GM23338 (cell line): Measurements from ENCODE around the gene GIMAP6. TPM values are rescaled to one million over a fixed set of nuclear protein-coding genes. Genes with fewer than 3 reads are reported as not detected.

Source experiments
- ATAC-seq: fragments of 200-7000 bp; cut with Tn5 transposase; 3 replicates; pipeline ENCODE4 v1.9.1; 2020
- DNase-seq: peaks from one replicate; pipeline ENCODE4 v3.0.0-alpha.2; 2015; ENCODE audit warnings: low spot score
- H2AFZ ChIP-seq: fragments of 200-600 bp; sonication (generic); 2 replicates; pipeline ENCODE4 v1.8.0; 2016; ENCODE audit warnings: antibody characterized with exemption, mild to moderate bottlenecking, moderate library complexity
- H3F3A ChIP-seq: fragments of 200-600 bp; sonication (generic); replicated peaks from 2 replicates; pipeline ENCODE4 v1.8.0; 2017; ENCODE audit warnings: antibody characterized with exemption, mixed run types, low read depth
- H3K27ac ChIP-seq: fragments of 200-600 bp; sonication (generic); 2 replicates; pipeline ENCODE4 v1.6.1; 2016; ENCODE audit warnings: low read depth
- H3K27me3 ChIP-seq: fragments of 200-600 bp; sonication (generic); 2 replicates; pipeline ENCODE4 v1.8.0; 2016; ENCODE audit warnings: mild to moderate bottlenecking, mixed run types, moderate library complexity; ENCODE audit not compliant: insufficient read depth
- H3K36me3 ChIP-seq: fragments of 200-600 bp; sonication (generic); 2 replicates; pipeline ENCODE4 v1.8.0; 2016; ENCODE audit warnings: mild to moderate bottlenecking; ENCODE audit not compliant: insufficient read depth
- H3K4me1 ChIP-seq: fragments of 200-600 bp; sonication (generic); 2 replicates; pipeline ENCODE4 v1.8.0; 2016; ENCODE audit warnings: mild to moderate bottlenecking, moderate library complexity; ENCODE audit not compliant: insufficient read depth
- H3K4me2 ChIP-seq: fragments of 200-600 bp; sonication (generic); 2 replicates; pipeline ENCODE4 v1.7.1; 2017; ENCODE audit warnings: mixed run types
- H3K4me3 ChIP-seq: fragments of 200-600 bp; sonication (generic); 2 replicates; pipeline ENCODE4 v1.6.1; 2016; ENCODE audit warnings: mixed run types
- H3K79me2 ChIP-seq: fragments of 200-600 bp; sonication (generic); replicated peaks from 2 replicates; pipeline ENCODE4 v1.8.0; 2017; ENCODE audit warnings: mild to moderate bottlenecking; ENCODE audit not compliant: insufficient read depth
- H3K9me2 ChIP-seq: fragments of 200-600 bp; sonication (generic); 2 replicates; pipeline ENCODE4 v1.8.0; 2017; ENCODE audit not compliant: insufficient read depth
- H4K20me1 ChIP-seq: fragments of 200-600 bp; sonication (generic); replicated peaks from 2 replicates; pipeline ENCODE4 v1.8.0; 2017; ENCODE audit warnings: mild to moderate bottlenecking; ENCODE audit not compliant: insufficient read depth
- H3K27ac Mint-ChIP-seq: 2 replicates; pipeline ENCODE4 v1.8.0; 2020; ENCODE audit warnings: inconsistent platforms, mild to moderate bottlenecking, moderate library complexity, mixed read lengths
- H3K27me3 Mint-ChIP-seq: 3 replicates; pipeline ENCODE4 v1.8.0; 2022; ENCODE audit warnings: low read depth, mild to moderate bottlenecking, moderate library complexity, mixed read lengths, inconsistent platforms; ENCODE audit not compliant: insufficient read depth, poor library complexity
- H3K36me3 Mint-ChIP-seq: 3 replicates; pipeline ENCODE4 v1.8.0; 2021; ENCODE audit warnings: low read depth, mild to moderate bottlenecking, inconsistent platforms, moderate library complexity, mixed read lengths
- H3K4me1 Mint-ChIP-seq: 3 replicates; pipeline ENCODE4 v1.8.0; 2020; ENCODE audit warnings: mild to moderate bottlenecking, inconsistent platforms, mixed read lengths
- H3K4me3 Mint-ChIP-seq: 3 replicates; pipeline ENCODE4 v1.8.0; 2021; ENCODE audit warnings: moderate library complexity, mild to moderate bottlenecking, inconsistent platforms, mixed read lengths
- H3K9me3 Mint-ChIP-seq: 3 replicates; pipeline ENCODE4 v1.8.0; 2020; ENCODE audit warnings: moderate library complexity, mild to moderate bottlenecking, inconsistent platforms, mixed read lengths
- CREB1 ChIP-seq: fragments of 250-450 bp; sonication (Bioruptor Pico); IDR thresholded peaks from 2 replicates; pipeline ENCODE4 v1.5.0; 2020; ENCODE audit warnings: low read depth, mild to moderate bottlenecking, moderate library complexity
- CTCF ChIP-seq, 2 experiments: fragments of 200-600 bp in 1 of 2; sonication (generic) in 1 of 2; conservative IDR thresholded peaks; 2 replicates each; pipeline versions ENCODE4 v1.5.1 to v1.6.1; 2016 to 2017; ENCODE audit warnings: antibody characterized with exemption in 2 of 2, low read depth in 2 of 2, mild to moderate bottlenecking in 2 of 2, moderate library complexity in 1 of 2
- EZH2 ChIP-seq: fragments of 200-600 bp; sonication (generic); IDR thresholded peaks from one replicate; pipeline ENCODE4 v1.8.0; 2017; ENCODE audit warnings: antibody characterized with exemption, mild to moderate bottlenecking, low read depth; ENCODE audit not compliant: unreplicated experiment
- EZH2phosphoT487 ChIP-seq: fragments of 200-600 bp; sonication (generic); IDR thresholded peaks from one replicate; pipeline ENCODE4 v1.8.1; 2018; ENCODE audit warnings: antibody characterized with exemption; ENCODE audit not compliant: unreplicated experiment
- JUNB ChIP-seq: IDR thresholded peaks from one replicate; pipeline ENCODE4 v1.6.1; 2016; ENCODE audit warnings: antibody characterized with exemption; ENCODE audit not compliant: unreplicated experiment
- NANOG ChIP-seq: IDR thresholded peaks from 2 replicates; pipeline ENCODE4 v1.6.1; 2016; ENCODE audit warnings: antibody characterized with exemption, borderline replicate concordance
- POLR2AphosphoS5 ChIP-seq: IDR thresholded peaks from 2 replicates; pipeline ENCODE4 v1.6.1; 2016; ENCODE audit warnings: antibody characterized with exemption, low read depth
- STAT1 ChIP-seq: IDR thresholded peaks from one replicate; pipeline ENCODE4 v1.6.1; 2016; ENCODE audit warnings: antibody characterized with exemption; ENCODE audit not compliant: unreplicated experiment
- ZNF114 ChIP-seq: fragments of 250-450 bp; sonication (Bioruptor Pico); IDR thresholded peaks from 2 replicates; pipeline ENCODE4 v1.5.0; 2020; ENCODE audit warnings: mild to moderate bottlenecking, moderate library complexity
- ZNF331 ChIP-seq: fragments of 250-450 bp; sonication (Bioruptor Pico); IDR thresholded peaks from 2 replicates; pipeline ENCODE4 v1.5.0; 2020; ENCODE audit warnings: low read depth, mild to moderate bottlenecking, moderate library complexity
- ZNF462 ChIP-seq: fragments of 250-450 bp; sonication (Bioruptor Pico); IDR thresholded peaks from 2 replicates; pipeline ENCODE4 v1.5.0; 2020; ENCODE audit warnings: mild to moderate bottlenecking, moderate library complexity
- polyA plus RNA-seq: library from polyadenylated mRNA; unstranded; fragments of >200 nt; fragmentation: Nextera tagmentation; extraction: Ambion mirVana; gene quantifications from 2 replicates; pipeline ENCODE4 v1.2.1, GENCODE V29; 2016
- total RNA-seq: library from RNA; depleted of rRNA; stranded (reverse); fragments of >200 nt; shearing (Covaris generic); gene quantifications from 2 replicates; pipeline ENCODE4 v1.2.3, GENCODE V29; 2014
- TF ChIP-seq, protein P1 (sequence below): IDR thresholded peaks from 2 replicates; pipeline ENCODE4 v1.6.1; 2016; ENCODE audit warnings: antibody characterized with exemption
- TF ChIP-seq, protein P2 (sequence below): IDR thresholded peaks from one replicate; pipeline ENCODE4 v1.6.1; 2018; ENCODE audit warnings: antibody characterized with exemption; ENCODE audit not compliant: unreplicated experiment

Gene GIMAP6
- total and polyA plus RNA-seq, 2 experiments from 2014 or later, result not detected

- TF ChIP-seq EZH2 (no peak), NANOG (no peak), CTCF (conservative IDR thresholded peaks at IDR 0.05; ENCODE audit: low read depth in 2 of 2) (no peak), ZNF462 (CRISPR knock-in tag) (no peak), ZNF114 (CRISPR knock-in tag) (no peak), STAT1 (no peak), EZH2phosphoT487 (no peak), JUNB (no peak), CREB1 (no peak), POLR2AphosphoS5 (no peak), ZNF331 (no peak)
- TF ChIP-seq, protein P1, sequence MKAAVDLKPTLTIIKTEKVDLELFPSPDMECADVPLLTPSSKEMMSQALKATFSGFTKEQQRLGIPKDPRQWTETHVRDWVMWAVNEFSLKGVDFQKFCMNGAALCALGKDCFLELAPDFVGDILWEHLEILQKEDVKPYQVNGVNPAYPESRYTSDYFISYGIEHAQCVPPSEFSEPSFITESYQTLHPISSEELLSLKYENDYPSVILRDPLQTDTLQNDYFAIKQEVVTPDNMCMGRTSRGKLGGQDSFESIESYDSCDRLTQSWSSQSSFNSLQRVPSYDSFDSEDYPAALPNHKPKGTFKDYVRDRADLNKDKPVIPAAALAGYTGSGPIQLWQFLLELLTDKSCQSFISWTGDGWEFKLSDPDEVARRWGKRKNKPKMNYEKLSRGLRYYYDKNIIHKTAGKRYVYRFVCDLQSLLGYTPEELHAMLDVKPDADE, result no peak
- TF ChIP-seq, protein P2, sequence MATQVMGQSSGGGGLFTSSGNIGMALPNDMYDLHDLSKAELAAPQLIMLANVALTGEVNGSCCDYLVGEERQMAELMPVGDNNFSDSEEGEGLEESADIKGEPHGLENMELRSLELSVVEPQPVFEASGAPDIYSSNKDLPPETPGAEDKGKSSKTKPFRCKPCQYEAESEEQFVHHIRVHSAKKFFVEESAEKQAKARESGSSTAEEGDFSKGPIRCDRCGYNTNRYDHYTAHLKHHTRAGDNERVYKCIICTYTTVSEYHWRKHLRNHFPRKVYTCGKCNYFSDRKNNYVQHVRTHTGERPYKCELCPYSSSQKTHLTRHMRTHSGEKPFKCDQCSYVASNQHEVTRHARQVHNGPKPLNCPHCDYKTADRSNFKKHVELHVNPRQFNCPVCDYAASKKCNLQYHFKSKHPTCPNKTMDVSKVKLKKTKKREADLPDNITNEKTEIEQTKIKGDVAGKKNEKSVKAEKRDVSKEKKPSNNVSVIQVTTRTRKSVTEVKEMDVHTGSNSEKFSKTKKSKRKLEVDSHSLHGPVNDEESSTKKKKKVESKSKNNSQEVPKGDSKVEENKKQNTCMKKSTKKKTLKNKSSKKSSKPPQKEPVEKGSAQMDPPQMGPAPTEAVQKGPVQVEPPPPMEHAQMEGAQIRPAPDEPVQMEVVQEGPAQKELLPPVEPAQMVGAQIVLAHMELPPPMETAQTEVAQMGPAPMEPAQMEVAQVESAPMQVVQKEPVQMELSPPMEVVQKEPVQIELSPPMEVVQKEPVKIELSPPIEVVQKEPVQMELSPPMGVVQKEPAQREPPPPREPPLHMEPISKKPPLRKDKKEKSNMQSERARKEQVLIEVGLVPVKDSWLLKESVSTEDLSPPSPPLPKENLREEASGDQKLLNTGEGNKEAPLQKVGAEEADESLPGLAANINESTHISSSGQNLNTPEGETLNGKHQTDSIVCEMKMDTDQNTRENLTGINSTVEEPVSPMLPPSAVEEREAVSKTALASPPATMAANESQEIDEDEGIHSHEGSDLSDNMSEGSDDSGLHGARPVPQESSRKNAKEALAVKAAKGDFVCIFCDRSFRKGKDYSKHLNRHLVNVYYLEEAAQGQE, result no peak
- no peaks in the 10 kb centered on the region for H3K79me2 ChIP-seq
- H3K4me3 ChIP-seq, result no peak overlapping the region
- H3K36me3 Mint-ChIP-seq, result no peaks in the 10 kb centered on the region
- H3K4me1 ChIP-seq, result no peaks in the 10 kb centered on the region
- H3K27ac Mint-ChIP-seq, result no peak overlapping the region
- H3K4me3 Mint-ChIP-seq, result no peak overlapping the region
- H3K27me3 ChIP-seq, result no peaks in the 10 kb centered on the region
- H4K20me1 ChIP-seq, result no peaks in the 10 kb centered on the region
- no peaks in the 10 kb centered on the region for H3K4me1 Mint-ChIP-seq
- H3K9me3 Mint-ChIP-seq, result peaks cover 8% of the 10 kb centered on the region
- DNase-seq, result no peak
- no peak overlapping the region for H2AFZ ChIP-seq
- H3K4me2 ChIP-seq, result no peak overlapping the region
- no peaks in the 10 kb centered on the region for H3F3A ChIP-seq
- H3K27me3 Mint-ChIP-seq, result peaks cover 2% of the 10 kb centered on the region
- no peaks in the 10 kb centered on the region for H3K36me3 ChIP-seq
- H3K27ac ChIP-seq, result no peak overlapping the region
- no peak for ATAC-seq
- H3K9me2 ChIP-seq, result no peaks in the 10 kb centered on the region; the same call in 1 of the 2 replicates
Observed at GRCh38 chr7:150586068-150586784, 46.0 kb downstream of the GIMAP6 start.
